ENCODE measurements around the gene TMEM181. TPM values are rescaled to one million over a fixed set of nuclear protein-coding genes. Genes with fewer than 3 reads are reported as not detected.

Gene TMEM181
- total and polyA plus RNA-seq, 12 donors: 8.8 to 29.1 (median 20.5) TPM

- intact Hi-C loops (cut with DNase I): no loop called here
- H3K27me3 ChIP-seq: no peaks in the 10 kb centered on the region
- DNase-seq: peak in 1 of 7 donors; percentile 49
Observed at GRCh38 chr6:158543606-158544185, 16.2 kb upstream of the TMEM181 start.

GRCh38 chr6:158544428-158544827 is 15.5 kb upstream of the TMEM181 start:
- peak in 1 of 7 donors; percentile 41 for DNase-seq
- H3K27me3 ChIP-seq: no peaks in the 10 kb centered on the region
- H3K27ac ChIP-seq: no peak overlapping the region
- no peaks in the 10 kb centered on the region for H3K4me1 ChIP-seq (replicated peaks in 1 of 2)
- no peak overlapping the region for H3K4me3 ChIP-seq
- TF ChIP-seq POLR2A (IDR thresholded peaks at IDR 0.05) (no peak), CTCF (IDR thresholded peaks at IDR 0.05) (no peak)
- no peaks in the 10 kb centered on the region for H3K9me3 ChIP-seq (replicated peaks in 1 of 3)
- H3K36me3 ChIP-seq (replicated peaks in 1 of 2): no peaks in the 10 kb centered on the region
- whole genome bisulfite sequencing, 4 donors: 89 to 94% (median 92%) methylated on average over 5 to 12 of the region's 12 CpGs
- intact Hi-C loops (cut with DNase I): no loop called here

More at GRCh38 chr6:158543606-158544185, 16.2 kb upstream of the TMEM181 start:
- TF ChIP-seq CTCF (IDR thresholded peaks at IDR 0.05) (no peak), POLR2A (IDR thresholded peaks at IDR 0.05) (no peak)
- Histone ChIP-seq H3K4me3 (no peak overlapping the region), H3K9me3 (replicated peaks in 1 of 3) (no peaks in the 10 kb centered on the region), H3K36me3 (replicated peaks in 1 of 2) (no peaks in the 10 kb centered on the region), H3K27ac (no peak overlapping the region), H3K4me1 (replicated peaks in 1 of 2) (no peaks in the 10 kb centered on the region)
- 76 to 82% (median 79%) methylated on average over 10 to 12 of the region's 12 CpGs for WGBS, 4 donors

- WGBS, 4 donors: 72 to 77% (median 74%) methylated on average over 30 of the region's 30 CpGs
- no peaks in the 10 kb centered on the region for H3K27me3 ChIP-seq
- TF ChIP-seq CTCF (IDR thresholded peaks at IDR 0.05) (no peak), POLR2A (IDR thresholded peaks at IDR 0.05) (no peak)
- H3K9me3 ChIP-seq (replicated peaks in 1 of 3): no peaks in the 10 kb centered on the region
- no peaks in the 10 kb centered on the region for H3K36me3 ChIP-seq (replicated peaks in 1 of 2)
- H3K27ac ChIP-seq: no peak overlapping the region
- no peaks in the 10 kb centered on the region for H3K4me1 ChIP-seq (replicated peaks in 1 of 2)
- H3K4me3 ChIP-seq: no peak overlapping the region
- intact Hi-C loops (cut with DNase I): no loop called here
- DNase-seq: peak in 1 of 7 donors; percentile 39
Observed at GRCh38 chr6:158545043-158545966, 14.6 kb upstream of the TMEM181 start.

GRCh38 chr6:158548418-158549161 is 11.3 kb upstream of the TMEM181 start:
- Histone ChIP-seq H3K36me3 (replicated peaks in 1 of 2) (no peaks in the 10 kb centered on the region), H3K4me1 (replicated peaks in 1 of 2) (no peaks in the 10 kb centered on the region), H3K27me3 (no peaks in the 10 kb centered on the region), H3K9me3 (replicated peaks in 1 of 3) (no peaks in the 10 kb centered on the region), H3K27ac (no peak overlapping the region), H3K4me3 (no peak overlapping the region)
- WGBS, 4 donors: 80 to 87% (median 86%) methylated on average over 7 to 9 of the region's 9 CpGs
- TF ChIP-seq POLR2A (IDR thresholded peaks at IDR 0.05) (no peak), CTCF (IDR thresholded peaks at IDR 0.05) (no peak)
- peak in 1 of 7 donors; percentile 13 for DNase-seq
- intact Hi-C loops (cut with DNase I): no loop called here

All from adrenal gland (tissue), 12 donors.